ENCODE data around the gene NFIC.
"Not testable (repeated sequence)": the region's sequence is repeated elsewhere in the genome, so short reads cannot be mapped to it uniquely, and the experiment has no call there.

The NFIC gene

GRCh38 chr19:3370728-3371591, 4.6 kb downstream of the NFIC start:
- FAIRE-seq (peak; percentile 28), DNase-seq (ENCODE audit: insufficient read length, low spot score) (no peak)
- TF ChIP-seq SPI1 (IDR thresholded peaks at IDR 0.05; ENCODE audit: low read depth, low read length) (peak; percentile 58), TAF1 (IDR thresholded peaks at IDR 0.05; ENCODE audit: low read depth, low read length) (no peak), POLR2AphosphoS5 (IDR thresholded peaks at IDR 0.05; ENCODE audit: low read depth, low read length) (no peak), PAX5 (IDR thresholded peaks at IDR 0.05; ENCODE audit: insufficient read depth, low read length, severe bottlenecking) (peak; percentile 77), POU2F2 (IDR thresholded peaks at IDR 0.05; ENCODE audit: low read depth, low read length) (no peak), POLR2A (IDR thresholded peaks at IDR 0.05; ENCODE audit: low read depth, low read length) (no peak)

- TF ChIP-seq TAF1 (IDR thresholded peaks at IDR 0.05; ENCODE audit: low read depth, low read length) (no peak), SPI1 (IDR thresholded peaks at IDR 0.05; ENCODE audit: low read depth, low read length) (no peak), POU2F2 (IDR thresholded peaks at IDR 0.05; ENCODE audit: low read depth, low read length) (no peak), POLR2A (IDR thresholded peaks at IDR 0.05; ENCODE audit: low read depth, low read length) (no peak)
- FAIRE-seq (no peak), DNase-seq (ENCODE audit: insufficient read length, low spot score) (no peak)
These were observed 6.0 kb downstream of the NFIC start for GRCh38 chr19:3372413-3372812.

GRCh38 chr19:3373971-3374368, 7.6 kb downstream of the NFIC start:
- TF ChIP-seq POLR2A (IDR thresholded peaks at IDR 0.05; ENCODE audit: low read depth, low read length) (no peak), TAF1 (IDR thresholded peaks at IDR 0.05; ENCODE audit: low read depth, low read length) (no peak), POU2F2 (IDR thresholded peaks at IDR 0.05; ENCODE audit: low read depth, low read length) (no peak), SPI1 (IDR thresholded peaks at IDR 0.05; ENCODE audit: low read depth, low read length) (no peak), POLR2AphosphoS5 (IDR thresholded peaks at IDR 0.05; ENCODE audit: low read depth, low read length) (no peak), PAX5 (IDR thresholded peaks at IDR 0.05; ENCODE audit: insufficient read depth, low read length, severe bottlenecking) (no peak)
- DNase-seq (ENCODE audit: insufficient read length, low spot score) = no peak
- FAIRE-seq = peak; percentile 23

- FAIRE-seq = no peak
- TF ChIP-seq POU2F2 (IDR thresholded peaks at IDR 0.05; ENCODE audit: low read depth, low read length) (no peak), POLR2AphosphoS5 (IDR thresholded peaks at IDR 0.05; ENCODE audit: low read depth, low read length) (no peak), SPI1 (IDR thresholded peaks at IDR 0.05; ENCODE audit: low read depth, low read length) (no peak), PAX5 (IDR thresholded peaks at IDR 0.05; ENCODE audit: insufficient read depth, low read length, severe bottlenecking) (no peak), POLR2A (IDR thresholded peaks at IDR 0.05; ENCODE audit: low read depth, low read length) (no peak), TAF1 (IDR thresholded peaks at IDR 0.05; ENCODE audit: low read depth, low read length) (no peak)
- no peak for DNase-seq (ENCODE audit: insufficient read length, low spot score)
These were observed 8.2 kb downstream of the NFIC start for GRCh38 chr19:3374369-3375112.

- TF ChIP-seq PAX5 (IDR thresholded peaks at IDR 0.05; ENCODE audit: insufficient read depth, low read length, severe bottlenecking) = no peak
- no peak for TF ChIP-seq TAF1 (IDR thresholded peaks at IDR 0.05; ENCODE audit: low read depth, low read length)
- TF ChIP-seq POLR2A (IDR thresholded peaks at IDR 0.05; ENCODE audit: low read depth, low read length) = no peak
- TF ChIP-seq POLR2AphosphoS5 (IDR thresholded peaks at IDR 0.05; ENCODE audit: low read depth, low read length) = no peak
- TF ChIP-seq POU2F2 (IDR thresholded peaks at IDR 0.05; ENCODE audit: low read depth, low read length) = no peak
- TF ChIP-seq SPI1 (IDR thresholded peaks at IDR 0.05; ENCODE audit: low read depth, low read length) = no peak
- FAIRE-seq = no peak
- DNase-seq (ENCODE audit: insufficient read length, low spot score) = no peak
These were observed 9.1 kb downstream of the NFIC start for GRCh38 chr19:3375221-3376090.

DNA sequence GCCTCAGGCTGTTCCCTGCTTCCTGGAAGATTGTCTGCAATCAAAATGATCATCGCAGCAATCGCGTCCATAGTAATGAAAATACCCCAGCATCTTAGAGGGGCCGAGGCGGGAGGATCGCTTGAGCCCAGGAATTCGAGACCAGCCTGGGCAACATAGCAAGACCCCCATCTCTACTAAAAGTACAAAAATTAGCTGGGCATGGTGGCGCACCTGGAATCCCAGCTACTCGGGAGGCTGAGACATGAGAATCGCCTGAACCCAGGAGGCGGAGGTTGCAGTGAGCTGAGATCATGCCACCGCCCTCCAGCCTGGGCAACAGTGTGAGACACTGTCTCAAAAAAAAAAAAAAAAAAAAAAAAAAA, 9.7 kb downstream of the NFIC start:
- not testable (repeated sequence) for DNase-seq (ENCODE audit: insufficient read length, low spot score); FAIRE-seq

DNA sequence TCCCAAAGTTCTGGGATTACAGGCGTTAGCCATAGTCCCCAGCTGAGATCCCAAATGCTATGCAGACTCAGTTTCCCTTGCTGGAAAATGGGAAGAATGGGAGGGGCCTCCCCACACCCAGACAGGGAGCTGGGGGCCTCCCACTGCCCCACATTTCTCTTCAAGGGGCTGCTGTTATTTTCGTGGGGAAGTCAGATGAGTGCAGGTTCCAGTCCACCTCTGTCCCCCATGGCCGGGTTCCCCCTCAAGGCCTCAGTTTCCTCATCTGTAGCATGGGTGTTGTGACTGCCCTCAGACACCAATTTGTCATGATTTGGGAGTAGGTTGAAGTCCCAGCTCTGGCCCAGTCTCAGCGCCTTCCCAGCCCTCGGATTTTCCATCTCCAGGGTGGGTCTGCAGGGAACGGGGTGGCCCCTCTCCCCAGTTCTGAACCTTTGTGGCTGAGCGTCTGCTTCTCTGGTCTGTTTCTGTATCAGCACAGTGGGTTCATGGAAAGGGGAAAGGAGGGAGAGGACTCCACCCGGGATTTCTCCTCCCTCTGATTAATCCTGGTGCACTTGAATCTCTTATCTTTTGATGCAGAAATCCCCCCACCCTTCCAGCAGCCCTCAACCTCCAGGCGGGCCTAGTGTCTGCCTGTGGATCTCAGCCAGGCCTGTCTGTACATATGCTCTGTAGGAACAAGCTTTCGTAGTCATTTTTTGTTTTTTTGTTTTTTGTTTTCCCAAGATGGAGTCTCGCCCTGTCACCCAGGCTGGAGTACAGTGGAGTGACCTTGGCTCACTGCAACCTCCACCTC, 12.2 kb downstream of the NFIC start:
- FAIRE-seq = no peak
- DNase-seq (ENCODE audit: insufficient read length, low spot score) = no peak

GRCh38 chr19:3380829-3381228, 14.4 kb downstream of the NFIC start:
- DNase-seq (ENCODE audit: insufficient read length, low spot score) (no peak), FAIRE-seq (no peak)
- TF ChIP-seq PAX5 (IDR thresholded peaks at IDR 0.05; ENCODE audit: insufficient read depth, low read length, severe bottlenecking) (no peak), POLR2AphosphoS5 (IDR thresholded peaks at IDR 0.05; ENCODE audit: low read depth, low read length) (no peak), SPI1 (IDR thresholded peaks at IDR 0.05; ENCODE audit: low read depth, low read length) (no peak), POU2F2 (IDR thresholded peaks at IDR 0.05; ENCODE audit: low read depth, low read length) (no peak), TAF1 (IDR thresholded peaks at IDR 0.05; ENCODE audit: low read depth, low read length) (no peak), POLR2A (IDR thresholded peaks at IDR 0.05; ENCODE audit: low read depth, low read length) (no peak)

More for the DNA sequence above, 12.2 kb downstream of the NFIC start:
- TF ChIP-seq POLR2A (IDR thresholded peaks at IDR 0.05; ENCODE audit: low read depth, low read length) = no peak
- TF ChIP-seq SPI1 (IDR thresholded peaks at IDR 0.05; ENCODE audit: low read depth, low read length) = no peak
- no peak for TF ChIP-seq TAF1 (IDR thresholded peaks at IDR 0.05; ENCODE audit: low read depth, low read length)
- no peak for TF ChIP-seq POU2F2 (IDR thresholded peaks at IDR 0.05; ENCODE audit: low read depth, low read length)
- TF ChIP-seq PAX5 (IDR thresholded peaks at IDR 0.05; ENCODE audit: insufficient read depth, low read length, severe bottlenecking) = no peak
- no peak for TF ChIP-seq POLR2AphosphoS5 (IDR thresholded peaks at IDR 0.05; ENCODE audit: low read depth, low read length)

Data from GM12891 (cell line).